Omental fat pad (tissue), 4 donors: Measurements from ENCODE around the gene UBE2E2. TPM values are rescaled to one million over a fixed set of nuclear protein-coding genes. Genes with fewer than 3 reads are reported as not detected.

Experiments
- ATAC-seq: fragments of 150-250 bp; one replicate; pipeline ENCODE4 v1.9.1; 2016; ENCODE audit warnings: mild to moderate bottlenecking, moderate library complexity; ENCODE audit not compliant: low FRiP score
- DNase-seq: peaks from one replicate; pipeline ENCODE4 v3.0.0-alpha.2; 2019; ENCODE audit warnings: low spot score
- CTCF ChIP-seq, 3 donors: fragments of 450-650 bp; IDR thresholded peaks; one replicate each; pipeline ENCODE4 v1.5.1; 2016 to 2017; ENCODE audit warnings: antibody characterized with exemption in 3 of 3, mild to moderate bottlenecking in 3 of 3, moderate library complexity in 2 of 3
- total RNA-seq, 4 donors: library from RNA; depleted of rRNA; stranded (reverse); fragments of >200 nt; gene quantifications; one replicate each; pipeline ENCODE4 v1.1.0, GENCODE V29; 2016

The UBE2E2 gene
- total RNA-seq, 4 donors from 2014 or later, result 25.9 to 93.4 (median 73.9) TPM

- DNase-seq (no peak), ATAC-seq (no peak)
- no peak for TF ChIP-seq CTCF (IDR thresholded peaks at IDR 0.05)
These were observed 237.5 kb downstream of the UBE2E2 start for GRCh38 chr3:23440416-23441294.

GRCh38 chr3:23442598-23443383 lies 239.7 kb downstream of the UBE2E2 start:
- DNase-seq (no peak), ATAC-seq (no peak)
- TF ChIP-seq CTCF (IDR thresholded peaks at IDR 0.05), result no peak

GRCh38 chr3:23444386-23444785 lies 241.3 kb downstream of the UBE2E2 start:
- DNase-seq, result no peak
- no peak for ATAC-seq
- no peak for TF ChIP-seq CTCF (IDR thresholded peaks at IDR 0.05)

GRCh38 chr3:23446301-23446700 lies 243.2 kb downstream of the UBE2E2 start:
- no peak for TF ChIP-seq CTCF (IDR thresholded peaks at IDR 0.05)
- DNase-seq (no peak), ATAC-seq (no peak)

- no peak for ATAC-seq
- DNase-seq, result no peak
- no peak for TF ChIP-seq CTCF (IDR thresholded peaks at IDR 0.05)
These were observed 245.9 kb downstream of the UBE2E2 start for GRCh38 chr3:23448998-23449537.

- no peak for DNase-seq
- TF ChIP-seq CTCF (IDR thresholded peaks at IDR 0.05), result no peak
- no peak for ATAC-seq
These were observed 246.9 kb downstream of the UBE2E2 start for GRCh38 chr3:23450051-23450450.
